Ovary (tissue), 9 donors: ENCODE results near the gene TMEM222. TPM values are rescaled to one million over a fixed set of nuclear protein-coding genes. Genes with fewer than 3 reads are reported as not detected.

Experiments used
- DNase-seq, 5 donors: peaks; one replicate each; pipeline ENCODE4 v3.0.0-alpha.2; 2019 to 2020
- H3K27ac ChIP-seq, 2 donors: fragments of 200-600 bp; one replicate each; pipeline versions ENCODE4 v1.5.1 to v1.8.0; 2019 to 2022
- H3K27me3 ChIP-seq: fragments of 200-600 bp; one replicate; pipeline ENCODE4 v1.8.0; 2022
- H3K36me3 ChIP-seq: fragments of 200-600 bp; sonication (generic); one replicate; pipeline ENCODE4 v1.5.1; 2019
- H3K4me1 ChIP-seq: one replicate; pipeline ENCODE4 v1.8.1; 2013; ENCODE audit warnings: mild to moderate bottlenecking, moderate library complexity; ENCODE audit not compliant: insufficient read depth
- H3K4me3 ChIP-seq: fragments of 200-600 bp; sonication (generic); one replicate; pipeline ENCODE4 v1.5.1; 2017
- H3K9me3 ChIP-seq, 2 donors: fragments of 200-600 bp in 1 of 2; sonication (generic) in 1 of 2; one replicate each; pipeline versions ENCODE4 v1.5.1 to v1.8.1; 2013 to 2019; ENCODE audit warnings: mild to moderate bottlenecking in 1 of 2, moderate library complexity in 1 of 2
- EP300 ChIP-seq: sonication (generic); formaldehyde crosslinking; IDR thresholded peaks from one replicate; pipeline ENCODE4 v1.6.1; 2017; ENCODE audit warnings: antibody characterized with exemption
- POLR2A ChIP-seq: fragments of 450-650 bp; IDR thresholded peaks from one replicate; pipeline ENCODE4 v1.6.1; 2017; ENCODE audit warnings: antibody characterized with exemption, mild to moderate bottlenecking, moderate library complexity
- WGBS, 3 donors: extraction: QIAGEN DNeasy Blood & Tissue Kit in 1 of 3; methylation state at CpG; one replicate each; pipeline versions ENCODE4 v1.1.5 to v1.1.7; 2013 to 2017; 5-methylcytosine and 5-hydroxymethylcytosine counted together
- intact Hi-C, 4 donors: fragments of 100-400 bp; cut with DNase I; formaldehyde crosslinking; loops; one replicate each; pipeline versions ENCODE4 v1.11.0 to v1.15.1; 2022 to 2023
- polyA plus RNA-seq, 2 donors: library from polyadenylated mRNA; stranded (reverse); fragments of 200-250 nt in 1 of 2; fragments of 350-450 nt in 1 of 2; fragmentation: Illumina TruSeq in 1 of 2; extraction: RNeasy Lipid Tissue Mini Kit (QIAGEN cat#74804) in 1 of 2; gene quantifications; one replicate each; pipeline ENCODE4 v1.2.3, GENCODE V29; 2013 to 2014
- total RNA-seq, 7 donors: library from RNA; depleted of rRNA in 2 of 7; stranded (reverse); fragments of >200 nt in 2 of 7; fragmentation: NEBNext Ultra II Directional in 3 of 7; extraction: Animal tissue kit (Norgen Biotek cat#: 25700) in 3 of 7; gene quantifications; one replicate each; pipeline versions ENCODE4 v1.1.0 to v1.2.4, GENCODE V29; 2016 to 2023
- TF ChIP-seq, protein P1 (sequence below), 3 donors: fragments of 450-650 bp in 2 of 3; fragments of 200-600 bp in 1 of 3; IDR thresholded peaks; one replicate each; pipeline versions ENCODE4 v1.5.1 to v1.8.0; 2016 to 2022; ENCODE audit warnings: antibody characterized with exemption in 3 of 3, mild to moderate bottlenecking in 1 of 3
- donor health status: DM: no; HTN: no; CAD: no; lungs with moderate emphysema.
- donor health status: DM: no; HTN: no; CAD: no.
- donor health status: Bipolar disorder and iron deficiency.
- donor health status: DM: yes; HTN: yes; CAD: no.
- donor health status: DM: no; HTN: no; CAD: no.
- donor health status: DM: yes; HTN: yes; CAD: no.

Gene TMEM222
- total and polyA plus RNA-seq, 9 donors: 12.9 to 52.5 (median 36.5) TPM

DNA sequence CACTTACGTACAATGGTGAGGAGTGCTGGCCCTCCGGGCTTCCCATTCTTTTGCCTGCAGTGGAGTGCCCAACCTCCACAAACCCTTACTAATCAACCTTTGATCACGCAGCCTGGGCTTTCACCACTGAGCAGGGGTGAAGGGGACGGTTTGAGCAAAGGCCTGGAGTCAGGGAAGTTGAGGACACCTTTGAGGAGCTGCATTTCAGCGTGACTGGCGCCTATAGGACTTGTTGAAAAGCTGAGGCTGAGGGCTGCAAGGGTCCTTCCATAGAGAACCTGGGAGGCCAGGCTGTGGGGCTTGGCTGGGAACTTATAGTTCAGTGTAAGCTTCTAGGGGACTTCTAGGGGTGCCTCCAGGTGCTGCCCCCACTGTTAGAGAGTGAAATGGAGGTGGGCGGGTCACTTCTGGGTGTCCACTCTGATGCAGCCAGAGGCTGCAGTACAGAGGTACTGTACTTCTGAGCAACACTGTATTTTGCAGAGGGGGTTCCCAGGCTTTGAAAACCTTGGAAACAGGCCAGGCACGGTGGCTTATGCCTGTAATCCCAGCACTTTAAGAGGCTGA, 29.7 kb downstream of the TMEM222 start:
- intact Hi-C loops: loop anchor here in 2 of 4 donors (2.0 to 10.0 kb wide), 2 partner anchors 29 to 47 kb away; partner anchors contain the start of gene TMEM222 (in 1 of the 2)
- H3K27ac ChIP-seq: no peak overlapping the region
- no peak overlapping the region for H3K4me3 ChIP-seq

DNA sequence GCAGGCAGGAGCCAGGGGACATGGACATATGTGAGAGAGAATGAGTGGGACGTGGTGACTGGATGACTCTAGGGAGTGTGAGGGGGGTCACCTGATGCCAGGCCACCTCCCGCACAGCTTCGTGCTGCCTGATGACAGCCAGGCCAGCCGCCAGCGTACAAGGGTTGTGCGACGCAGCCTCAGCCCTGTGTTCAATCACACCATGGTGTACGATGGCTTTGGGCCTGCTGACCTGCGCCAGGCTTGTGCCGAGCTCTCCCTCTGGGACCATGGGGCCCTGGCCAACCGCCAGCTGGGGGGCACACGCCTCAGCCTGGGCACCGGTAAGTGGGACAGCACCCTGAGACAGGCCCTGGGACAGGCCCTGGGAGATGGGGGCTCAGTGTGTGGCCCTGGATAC, 31.2 kb downstream of the TMEM222 start:
- TF ChIP-seq POLR2A (no peak), EP300 (no peak)
- TF ChIP-seq, protein P1, sequence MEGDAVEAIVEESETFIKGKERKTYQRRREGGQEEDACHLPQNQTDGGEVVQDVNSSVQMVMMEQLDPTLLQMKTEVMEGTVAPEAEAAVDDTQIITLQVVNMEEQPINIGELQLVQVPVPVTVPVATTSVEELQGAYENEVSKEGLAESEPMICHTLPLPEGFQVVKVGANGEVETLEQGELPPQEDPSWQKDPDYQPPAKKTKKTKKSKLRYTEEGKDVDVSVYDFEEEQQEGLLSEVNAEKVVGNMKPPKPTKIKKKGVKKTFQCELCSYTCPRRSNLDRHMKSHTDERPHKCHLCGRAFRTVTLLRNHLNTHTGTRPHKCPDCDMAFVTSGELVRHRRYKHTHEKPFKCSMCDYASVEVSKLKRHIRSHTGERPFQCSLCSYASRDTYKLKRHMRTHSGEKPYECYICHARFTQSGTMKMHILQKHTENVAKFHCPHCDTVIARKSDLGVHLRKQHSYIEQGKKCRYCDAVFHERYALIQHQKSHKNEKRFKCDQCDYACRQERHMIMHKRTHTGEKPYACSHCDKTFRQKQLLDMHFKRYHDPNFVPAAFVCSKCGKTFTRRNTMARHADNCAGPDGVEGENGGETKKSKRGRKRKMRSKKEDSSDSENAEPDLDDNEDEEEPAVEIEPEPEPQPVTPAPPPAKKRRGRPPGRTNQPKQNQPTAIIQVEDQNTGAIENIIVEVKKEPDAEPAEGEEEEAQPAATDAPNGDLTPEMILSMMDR (IDR thresholded peaks at IDR 0.05): no peak
- peaks cover 10% of the 10 kb centered on the region for H3K4me1 ChIP-seq
- 88 to 95% (median 91%) methylated on average over 13 of the region's 13 CpGs for WGBS, 3 donors
- no peak overlapping the region for H3K27ac ChIP-seq
- H3K4me3 ChIP-seq: no peak overlapping the region
- no peak for DNase-seq
- no peaks in the 10 kb centered on the region for H3K9me3 ChIP-seq
- intact Hi-C loops: loop anchor here in 1 of 4 donors (10.0 kb wide), 1 partner anchor 48 kb away; no protein-coding TSS in a partner anchor
- no peaks in the 10 kb centered on the region for H3K27me3 ChIP-seq
- no peaks in the 10 kb centered on the region for H3K36me3 ChIP-seq

More for the DNA sequence above, 29.7 kb downstream of the TMEM222 start:
- Histone ChIP-seq H3K36me3 (no peaks in the 10 kb centered on the region), H3K9me3 (no peaks in the 10 kb centered on the region), H3K4me1 (peaks cover 8% of the 10 kb centered on the region), H3K27me3 (no peaks in the 10 kb centered on the region)
- WGBS, 3 donors: 45 to 52% (median 51%) methylated on average over 8 of the region's 8 CpGs
- TF ChIP-seq EP300: no peak
- TF ChIP-seq POLR2A: no peak
- TF ChIP-seq, protein P1 (IDR thresholded peaks at IDR 0.05): no peak
- no peak for DNase-seq

DNA sequence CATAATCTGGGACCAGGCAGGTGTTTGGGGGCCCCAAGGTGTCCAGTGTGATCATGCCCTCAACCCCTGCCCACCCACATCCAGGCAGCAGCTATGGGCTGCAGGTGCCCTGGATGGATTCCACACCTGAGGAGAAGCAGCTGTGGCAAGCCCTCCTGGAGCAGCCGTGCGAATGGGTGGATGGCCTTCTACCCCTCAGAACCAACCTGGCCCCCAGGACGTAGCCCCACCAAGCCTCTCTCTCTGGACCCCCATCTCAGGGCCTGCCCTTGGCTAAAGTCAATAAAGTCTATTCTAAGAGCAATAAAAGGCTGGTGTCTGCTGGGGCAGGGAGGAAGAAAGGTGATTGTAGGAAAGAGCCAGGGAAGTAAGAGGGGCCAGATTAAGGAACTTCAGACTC, 31.7 kb downstream of the TMEM222 start:
- H3K4me1 ChIP-seq: peaks cover 10% of the 10 kb centered on the region
- H3K9me3 ChIP-seq: no peaks in the 10 kb centered on the region
- H3K27ac ChIP-seq: no peak overlapping the region
- H3K4me3 ChIP-seq: no peak overlapping the region
- TF ChIP-seq POLR2A (no peak), EP300 (no peak)
- TF ChIP-seq, protein P1 (IDR thresholded peaks at IDR 0.05): no peak
- WGBS, 3 donors: 86 to 93% (median 88%) methylated on average over 3 of the region's 3 CpGs
- no peaks in the 10 kb centered on the region for H3K27me3 ChIP-seq
- no peak for DNase-seq
- intact Hi-C loops: loop anchor here in 1 of 4 donors (10.0 kb wide), 1 partner anchor 49 kb away; no protein-coding TSS in a partner anchor
- no peaks in the 10 kb centered on the region for H3K36me3 ChIP-seq

DNA sequence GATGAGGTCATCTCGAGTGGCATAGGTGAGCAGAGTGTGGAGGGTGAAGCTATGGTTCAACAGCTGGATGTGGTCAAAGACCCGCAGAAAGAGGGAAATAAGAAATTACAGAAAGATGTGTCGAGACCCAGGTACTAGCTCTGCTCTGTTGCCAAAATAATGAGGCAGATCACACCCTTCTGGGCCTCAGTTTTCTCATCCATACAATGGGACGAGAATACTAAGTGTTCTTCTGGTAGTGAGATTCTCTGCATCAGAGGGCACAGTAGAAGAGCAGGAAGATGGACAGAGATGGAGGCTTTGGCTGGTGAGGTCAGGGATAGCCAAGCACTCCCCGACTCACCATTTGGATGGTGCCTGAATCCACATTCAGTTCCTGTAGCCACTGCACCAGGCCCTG, 33.7 kb downstream of the TMEM222 start:
- Histone ChIP-seq H3K4me1 (peaks cover 3% of the 10 kb centered on the region), H3K27ac (no peak overlapping the region), H3K9me3 (no peaks in the 10 kb centered on the region), H3K27me3 (no peaks in the 10 kb centered on the region), H3K4me3 (no peak overlapping the region), H3K36me3 (no peaks in the 10 kb centered on the region)
- intact Hi-C loops: loop anchor here (5.0 to 10.0 kb wide), 4 partner anchors 33 to 51 kb away; partner anchors contain the start of genes GPR3 (in 2 of the 4) and TMEM222 (in 1 of the 4)
- WGBS, 3 donors: 93 to 95% (median 93%) methylated on average over 5 of the region's 5 CpGs
- no peak for DNase-seq
- TF ChIP-seq, protein P1 (IDR thresholded peaks at IDR 0.05): no peak
- TF ChIP-seq POLR2A (no peak), EP300 (no peak)
